ENCODE measurements around the gene PLSCR1.

Gene PLSCR1

GRCh38 chr3:146507331-146508120 lies 36.9 kb downstream of the PLSCR1 start:
- Histone ChIP-seq H3K9me3 (no peaks in the 10 kb centered on the region), H3K4me1 (peaks cover 0 to 14% (median 1%) of the 10 kb centered on the region in 4 donors), H3K27ac (no peak overlapping the region), H3K4me3 (no peak overlapping the region), H3K36me3 (no peaks in the 10 kb centered on the region), H3K27me3 (no peaks in the 10 kb centered on the region)
- no peak for TF ChIP-seq CTCF (IDR thresholded peaks at IDR 0.05)
- intact Hi-C loops (cut with DNase I; ENCODE audit: low total_unique reads) = no loop called here
- no peak for DNase-seq

GRCh38 chr3:146505516-146505915 lies 38.9 kb downstream of the PLSCR1 start:
- intact Hi-C loops (cut with DNase I; ENCODE audit: low total_unique reads) = no loop called here
- Histone ChIP-seq H3K9me3 (no peaks in the 10 kb centered on the region), H3K4me1 (peaks cover 0 to 14% (median 1%) of the 10 kb centered on the region in 4 donors), H3K27ac (no peak overlapping the region), H3K36me3 (no peaks in the 10 kb centered on the region), H3K27me3 (no peaks in the 10 kb centered on the region), H3K4me3 (no peak overlapping the region)
- no peak for TF ChIP-seq CTCF (IDR thresholded peaks at IDR 0.05)
- no peak for DNase-seq

GRCh38 chr3:146504498-146505197 lies 39.8 kb downstream of the PLSCR1 start:
- no peak overlapping the region for H3K4me3 ChIP-seq
- no peak overlapping the region for H3K27ac ChIP-seq
- peaks cover 0 to 14% (median 1%) of the 10 kb centered on the region in 4 donors for H3K4me1 ChIP-seq
- intact Hi-C loops (cut with DNase I; ENCODE audit: low total_unique reads) = no loop called here
- no peak for DNase-seq
- no peaks in the 10 kb centered on the region for H3K27me3 ChIP-seq
- no peaks in the 10 kb centered on the region for H3K9me3 ChIP-seq
- H3K36me3 ChIP-seq = no peaks in the 10 kb centered on the region
- TF ChIP-seq CTCF (IDR thresholded peaks at IDR 0.05) = no peak

GRCh38 chr3:146503461-146504202 lies 40.8 kb downstream of the PLSCR1 start:
- TF ChIP-seq CTCF (IDR thresholded peaks at IDR 0.05) = no peak

GRCh38 chr3:146502887-146503460 lies 41.4 kb downstream of the PLSCR1 start:
- peaks cover 0 to 14% (median 1%) of the 10 kb centered on the region in 4 donors for H3K4me1 ChIP-seq
- H3K27me3 ChIP-seq = no peaks in the 10 kb centered on the region
- H3K9me3 ChIP-seq = no peaks in the 10 kb centered on the region
- intact Hi-C loops (cut with DNase I; ENCODE audit: low total_unique reads) = no loop called here
- no peak overlapping the region for H3K4me3 ChIP-seq
- H3K27ac ChIP-seq = no peak overlapping the region
- H3K36me3 ChIP-seq = no peaks in the 10 kb centered on the region
- no peak for TF ChIP-seq CTCF (IDR thresholded peaks at IDR 0.05)
- DNase-seq = no peak

More at GRCh38 chr3:146503461-146504202, 40.8 kb downstream of the PLSCR1 start:
- Histone ChIP-seq H3K9me3 (no peaks in the 10 kb centered on the region), H3K4me3 (no peak overlapping the region), H3K27ac (no peak overlapping the region), H3K36me3 (no peaks in the 10 kb centered on the region), H3K4me1 (peaks cover 0 to 14% (median 1%) of the 10 kb centered on the region in 4 donors), H3K27me3 (no peaks in the 10 kb centered on the region)
- DNase-seq = peak in 1 of 2 donors; percentile 45
- intact Hi-C loops (cut with DNase I; ENCODE audit: low total_unique reads) = no loop called here

All from tibial artery (tissue), 4 donors.